Activated naive CD4-positive, alpha-beta T cell treated with anti-CD3 and anti-CD28 coated beads, Interleukin-2, amount 10 ng/mL, durations not matched to agents 7 days and 5 days (primary cell): ENCODE results near the gene DUT.

Experiments used
- CTCF ChIA-PET: fragments of 350-600 bp; sonication (Branson Sonifier 250); formaldehyde crosslinking; loops from one replicate; lab custom pipeline; 2021; ENCODE audit warnings: antibody characterized with exemption; lab: Charles Lee
- DNase-seq: peaks from one replicate; pipeline ENCODE4 v3.0.0-alpha.2; 2020
- H3K27ac Mint-ChIP-seq: one replicate; pipeline ENCODE4 v1.8.0; 2021; ENCODE audit warnings: mild to moderate bottlenecking, moderate library complexity, mixed read lengths
- H3K27me3 Mint-ChIP-seq: one replicate; pipeline ENCODE4 v1.8.0; 2021; ENCODE audit warnings: mild to moderate bottlenecking, mixed read lengths
- H3K36me3 Mint-ChIP-seq: one replicate; pipeline ENCODE4 v1.8.0; 2021; ENCODE audit warnings: mixed read lengths
- H3K4me1 Mint-ChIP-seq: one replicate; pipeline ENCODE4 v1.8.0; 2021; ENCODE audit warnings: mixed read lengths
- H3K4me3 Mint-ChIP-seq: one replicate; pipeline ENCODE4 v1.8.0; 2021; ENCODE audit warnings: mild to moderate bottlenecking, moderate library complexity, mixed read lengths
- H3K9me3 Mint-ChIP-seq: one replicate; pipeline ENCODE4 v1.8.0; 2021; ENCODE audit warnings: mixed read lengths

Gene DUT

DNA sequence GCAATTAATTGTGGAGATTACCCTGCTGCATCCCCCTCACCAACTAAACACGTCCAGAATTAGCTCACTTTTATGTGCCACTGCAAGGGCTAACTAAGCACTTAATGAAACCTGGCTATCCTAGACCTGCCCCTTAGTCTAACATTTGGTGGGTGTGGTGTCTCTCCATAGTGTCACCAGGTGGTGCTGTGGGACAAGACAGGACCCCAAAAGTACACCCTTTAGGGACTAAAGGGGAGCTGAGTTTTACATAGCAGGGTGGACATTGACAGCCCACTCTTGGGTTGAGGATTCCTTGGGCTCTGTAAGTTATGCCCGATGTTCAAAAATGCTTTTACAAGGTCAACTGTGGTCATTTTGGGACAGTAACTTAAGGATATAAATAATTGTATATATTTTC lies 5.7 kb downstream of the DUT start:
- peaks cover 52% of the 10 kb centered on the region for H3K36me3 Mint-ChIP-seq
- H3K4me1 Mint-ChIP-seq, result peaks cover 59% of the 10 kb centered on the region
- H3K4me3 Mint-ChIP-seq, result no peak overlapping the region
- no peak overlapping the region for H3K27ac Mint-ChIP-seq
- H3K9me3 Mint-ChIP-seq, result no peaks in the 10 kb centered on the region
- no peaks in the 10 kb centered on the region for H3K27me3 Mint-ChIP-seq
- CTCF ChIA-PET, result interaction anchor here (0.6 to 1.9 kb wide), 3 partner anchors 15 to 465 kb away, joined by 3 to 6 read pairs (median 3); no protein-coding TSS in a partner anchor
- DNase-seq, result peak; percentile 43

DNA sequence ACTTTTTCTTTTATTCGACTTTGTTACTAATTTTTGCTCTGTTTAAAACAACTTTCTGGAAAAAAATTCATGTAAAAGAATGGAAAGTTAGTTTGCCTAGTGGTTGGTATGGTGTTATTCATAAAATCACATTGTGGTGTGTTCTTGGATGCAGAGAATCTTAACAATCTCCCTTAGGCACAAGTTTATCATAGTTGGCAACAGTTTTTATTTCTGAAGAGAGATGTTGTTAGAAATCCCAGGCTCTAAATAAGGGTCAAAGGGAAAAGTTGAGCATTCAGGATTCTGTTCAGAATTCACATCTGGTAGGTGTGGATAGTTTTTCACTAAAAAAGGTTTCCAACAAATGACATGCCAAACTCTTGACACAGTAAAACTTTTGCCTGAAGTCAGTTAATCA lies 6.4 kb downstream of the DUT start:
- H3K36me3 Mint-ChIP-seq, result peaks cover 53% of the 10 kb centered on the region
- no peaks in the 10 kb centered on the region for H3K9me3 Mint-ChIP-seq
- no peak for DNase-seq
- H3K4me1 Mint-ChIP-seq, result peaks cover 56% of the 10 kb centered on the region
- CTCF ChIA-PET, result interaction anchor here (1.9 kb wide), 1 partner anchor 15 kb away, joined by 6 read pairs; no protein-coding TSS in a partner anchor
- no peak overlapping the region for H3K27ac Mint-ChIP-seq
- no peaks in the 10 kb centered on the region for H3K27me3 Mint-ChIP-seq
- H3K4me3 Mint-ChIP-seq, result no peak overlapping the region

DNA sequence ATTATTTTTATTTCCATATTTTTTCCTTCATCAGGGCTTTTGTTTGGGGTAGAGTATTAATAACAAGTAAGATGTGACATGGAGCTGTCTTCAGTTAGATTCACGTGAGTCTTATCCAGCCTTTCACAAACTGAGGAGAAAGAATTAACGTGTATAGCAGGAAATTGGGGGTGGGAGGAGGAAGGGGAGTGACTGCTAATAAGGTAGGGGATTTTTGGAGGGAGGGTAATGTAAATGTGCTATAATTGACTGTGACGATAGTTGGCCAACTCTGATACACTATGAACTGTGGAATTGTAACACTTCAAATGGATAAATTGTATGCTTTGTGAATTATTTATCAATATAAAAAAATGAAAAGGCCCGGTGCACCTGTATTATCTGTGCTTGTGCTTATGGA lies 8.9 kb downstream of the DUT start:
- no peak for DNase-seq
- CTCF ChIA-PET, result interaction anchor here (1.1 to 2.8 kb wide), 4 partner anchors 12 to 55 kb away, joined by 3 to 13 read pairs (median 6); no protein-coding TSS in a partner anchor
- Mint-ChIP-seq H3K36me3 (peaks cover 46% of the 10 kb centered on the region), H3K27ac (no peak overlapping the region), H3K4me1 (peaks cover 32% of the 10 kb centered on the region), H3K9me3 (no peaks in the 10 kb centered on the region), H3K27me3 (no peaks in the 10 kb centered on the region), H3K4me3 (no peak overlapping the region)

GRCh38 chr15:48343865-48344264 lies 12.6 kb downstream of the DUT start:
- Mint-ChIP-seq H3K27ac (peak overlapping the region; percentile 69), H3K9me3 (no peaks in the 10 kb centered on the region), H3K27me3 (no peaks in the 10 kb centered on the region), H3K4me3 (no peak overlapping the region), H3K36me3 (peaks cover 34% of the 10 kb centered on the region), H3K4me1 (peaks cover 8% of the 10 kb centered on the region)
- DNase-seq, result no peak
- CTCF ChIA-PET, result no interaction called here

- H3K27me3 Mint-ChIP-seq, result no peaks in the 10 kb centered on the region
- no peaks in the 10 kb centered on the region for H3K9me3 Mint-ChIP-seq
- H3K36me3 Mint-ChIP-seq, result peaks cover 24% of the 10 kb centered on the region
Observed at GRCh38 chr15:48345516-48345915, 14.3 kb downstream of the DUT start.

DNA sequence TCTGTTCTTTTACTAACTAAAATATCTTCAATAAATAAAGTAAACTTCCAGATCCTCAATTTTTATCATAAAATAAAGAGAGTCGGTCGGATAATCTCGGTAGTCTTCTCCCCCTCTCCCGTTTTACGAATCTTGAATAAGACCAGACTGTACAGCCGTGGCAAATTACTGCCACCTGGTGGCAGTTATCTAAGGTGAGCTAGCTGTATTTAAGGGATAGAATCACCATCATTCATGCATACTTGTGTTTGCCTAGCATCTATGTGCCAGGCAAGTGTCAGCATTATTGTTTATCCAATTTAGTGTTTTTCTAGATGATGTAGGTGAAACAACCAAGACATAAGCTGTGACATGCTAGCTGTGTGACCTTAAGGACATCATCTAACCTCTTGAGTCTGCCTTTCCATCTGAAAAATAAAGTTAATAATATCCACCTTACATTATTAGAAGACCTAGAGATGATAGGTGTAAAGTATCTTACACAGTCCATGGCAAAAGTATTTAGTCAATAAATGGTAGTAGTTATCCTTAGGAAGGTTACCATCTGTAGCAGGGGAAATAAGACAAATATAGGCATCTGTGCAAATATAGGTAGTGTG lies 21.3 kb downstream of the DUT start:
- no peak overlapping the region for H3K27ac Mint-ChIP-seq
- DNase-seq, result peak; percentile 71

More at GRCh38 chr15:48345516-48345915, 14.3 kb downstream of the DUT start:
- DNase-seq, result no peak
- CTCF ChIA-PET, result no interaction called here
- Mint-ChIP-seq H3K4me1 (peaks cover under 1% of the 10 kb centered on the region), H3K4me3 (no peak overlapping the region), H3K27ac (no peak overlapping the region)

GRCh38 chr15:48354694-48355303 lies 23.6 kb downstream of the DUT start:
- Mint-ChIP-seq H3K27ac (no peak overlapping the region), H3K27me3 (peaks cover 8% of the 10 kb centered on the region), H3K36me3 (no peaks in the 10 kb centered on the region), H3K4me1 (peaks cover 11% of the 10 kb centered on the region), H3K4me3 (no peak overlapping the region), H3K9me3 (no peaks in the 10 kb centered on the region)
- CTCF ChIA-PET, result interaction anchor here (0.7 to 2.8 kb wide), 4 partner anchors 15 to 1137 kb away, joined by 3 to 8 read pairs (median 3); no protein-coding TSS in a partner anchor
- DNase-seq, result no peak

More for the DNA sequence above, 21.3 kb downstream of the DUT start:
- peaks cover 2% of the 10 kb centered on the region for H3K36me3 Mint-ChIP-seq
- H3K9me3 Mint-ChIP-seq, result no peaks in the 10 kb centered on the region
- CTCF ChIA-PET, result interaction anchor here (0.7 to 3.2 kb wide), 5 partner anchors 10 to 65 kb away, joined by 3 to 13 read pairs (median 6); no protein-coding TSS in a partner anchor
- peaks cover 2% of the 10 kb centered on the region for H3K4me1 Mint-ChIP-seq
- H3K27me3 Mint-ChIP-seq, result peaks cover 8% of the 10 kb centered on the region
- H3K4me3 Mint-ChIP-seq, result no peak overlapping the region

DNA sequence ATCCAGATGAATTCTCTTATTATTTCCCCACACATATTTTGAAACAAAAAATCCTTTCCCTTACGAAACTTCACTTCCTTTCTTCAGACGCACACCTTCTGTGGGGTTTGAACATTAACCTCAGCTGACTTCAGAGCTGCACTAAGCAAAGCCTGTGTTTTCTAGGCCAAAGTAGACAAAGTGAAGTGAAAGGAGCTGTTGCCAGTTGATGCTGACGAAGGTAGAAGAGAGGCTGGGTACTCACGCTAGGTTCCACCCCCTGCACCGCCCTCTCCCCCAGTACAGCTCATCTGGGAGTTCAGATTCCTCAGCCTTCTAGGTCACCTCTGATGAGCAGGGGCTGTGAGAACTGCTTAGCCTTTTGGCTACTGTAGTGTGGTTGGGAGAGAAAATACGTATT lies 24.1 kb downstream of the DUT start:
- CTCF ChIA-PET, result interaction anchor here (0.6 to 2.8 kb wide), 4 partner anchors 16 to 532 kb away, joined by 3 to 8 read pairs (median 3); no protein-coding TSS in a partner anchor
- Mint-ChIP-seq H3K4me1 (peaks cover 11% of the 10 kb centered on the region), H3K9me3 (no peaks in the 10 kb centered on the region), H3K27ac (no peak overlapping the region), H3K4me3 (no peak overlapping the region), H3K36me3 (no peaks in the 10 kb centered on the region), H3K27me3 (peaks cover 8% of the 10 kb centered on the region)
- DNase-seq, result no peak

DNA sequence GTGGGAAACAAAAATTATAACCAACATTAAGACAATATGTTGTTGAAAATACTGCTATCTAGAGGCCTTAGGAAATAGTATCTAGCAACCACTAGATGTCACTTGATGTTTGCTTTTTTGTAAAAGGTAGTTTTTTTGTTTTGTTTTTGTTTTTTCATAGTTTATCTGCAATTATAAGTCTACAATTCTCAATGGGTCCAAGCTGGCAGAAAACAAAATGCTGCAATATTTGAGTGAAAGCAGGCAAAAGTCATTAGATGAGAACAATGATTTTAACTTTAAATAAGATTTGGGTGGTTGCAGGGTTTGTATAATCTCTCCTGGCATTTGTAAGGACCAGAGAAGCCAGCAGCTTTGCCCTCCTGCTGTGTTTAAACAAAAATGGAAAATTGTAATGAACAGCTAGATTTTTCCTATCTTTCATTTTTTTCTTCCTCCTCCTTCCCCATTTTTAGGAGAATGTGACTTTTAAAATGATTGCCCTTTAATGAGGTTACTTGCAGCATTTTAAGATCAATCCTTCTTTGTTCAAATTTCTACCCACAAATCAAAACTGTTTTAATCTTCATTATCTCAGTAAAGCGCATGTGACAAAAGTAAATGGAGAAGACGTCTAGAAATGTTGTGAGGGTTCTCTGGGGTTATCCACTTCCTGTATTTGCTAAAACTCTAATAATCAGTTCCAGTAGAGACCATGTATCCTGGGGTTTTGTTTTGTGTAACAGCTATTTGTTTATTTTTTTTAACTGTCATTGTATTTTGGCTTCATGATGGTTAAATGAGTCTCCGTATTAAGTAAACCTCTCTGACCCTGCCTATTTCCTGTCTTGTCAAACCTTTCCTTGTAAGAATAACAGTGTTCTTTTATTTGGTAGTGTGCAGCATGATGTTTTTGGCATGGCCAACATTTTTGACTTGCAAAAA lies 27.3 kb downstream of the DUT start:
- CTCF ChIA-PET, result interaction anchor here (0.7 to 1.9 kb wide), 8 partner anchors 18 to 1786 kb away, joined by 3 to 8 read pairs (median 3); partner anchors contain the start of gene CEP152
- peaks cover 8% of the 10 kb centered on the region for H3K4me1 Mint-ChIP-seq
- no peak overlapping the region for H3K4me3 Mint-ChIP-seq
- H3K27ac Mint-ChIP-seq, result no peak overlapping the region
- H3K27me3 Mint-ChIP-seq, result peaks cover 12% of the 10 kb centered on the region
- H3K36me3 Mint-ChIP-seq, result no peaks in the 10 kb centered on the region
- DNase-seq, result no peak
- no peaks in the 10 kb centered on the region for H3K9me3 Mint-ChIP-seq

- no peaks in the 10 kb centered on the region for H3K36me3 Mint-ChIP-seq
Observed at GRCh38 chr15:48360841-48361240, 29.6 kb downstream of the DUT start.

GRCh38 chr15:48361685-48362084 lies 30.5 kb downstream of the DUT start:
- CTCF ChIA-PET, result interaction anchor here (1.7 kb wide), 1 partner anchor 9 kb away, joined by 7 read pairs; no protein-coding TSS in a partner anchor
- H3K4me1 Mint-ChIP-seq, result peaks cover 8% of the 10 kb centered on the region
- DNase-seq, result no peak
- H3K9me3 Mint-ChIP-seq, result no peaks in the 10 kb centered on the region
- H3K27me3 Mint-ChIP-seq, result peaks cover 10% of the 10 kb centered on the region
- no peaks in the 10 kb centered on the region for H3K36me3 Mint-ChIP-seq
- no peak overlapping the region for H3K4me3 Mint-ChIP-seq
- no peak overlapping the region for H3K27ac Mint-ChIP-seq

More at GRCh38 chr15:48360841-48361240, 29.6 kb downstream of the DUT start:
- Mint-ChIP-seq H3K27ac (no peak overlapping the region), H3K27me3 (peaks cover 12% of the 10 kb centered on the region), H3K9me3 (no peaks in the 10 kb centered on the region), H3K4me3 (no peak overlapping the region), H3K4me1 (peaks cover 8% of the 10 kb centered on the region)
- DNase-seq, result no peak
- CTCF ChIA-PET, result no interaction called here

DNA sequence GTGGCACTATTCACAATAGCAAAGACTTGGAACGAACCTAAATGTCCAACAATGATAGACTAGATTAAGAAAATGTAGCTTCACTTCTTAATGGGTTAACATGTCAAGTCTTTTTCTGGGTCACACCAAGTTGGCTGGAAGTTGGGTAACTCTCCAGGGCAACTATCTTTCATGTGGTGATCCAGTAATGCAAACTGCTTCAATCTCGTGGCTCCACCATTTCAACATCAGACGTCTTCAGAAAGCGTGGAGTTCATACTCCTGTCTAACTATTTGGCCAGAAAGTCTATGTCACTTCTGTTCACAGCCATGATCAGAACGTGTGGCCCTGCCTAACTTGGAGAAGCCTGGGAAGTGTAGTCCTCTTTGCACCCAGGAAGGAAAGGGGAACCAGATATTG lies 32.2 kb downstream of the DUT start:
- CTCF ChIA-PET, result no interaction called here
- Mint-ChIP-seq H3K9me3 (no peaks in the 10 kb centered on the region), H3K27ac (no peak overlapping the region), H3K4me1 (peaks cover 5% of the 10 kb centered on the region), H3K4me3 (no peak overlapping the region), H3K27me3 (peaks cover 21% of the 10 kb centered on the region), H3K36me3 (no peaks in the 10 kb centered on the region)
- no peak for DNase-seq

GRCh38 chr15:48365575-48365974 lies 34.3 kb downstream of the DUT start:
- H3K36me3 Mint-ChIP-seq, result no peaks in the 10 kb centered on the region
- H3K27me3 Mint-ChIP-seq, result peaks cover 21% of the 10 kb centered on the region
- CTCF ChIA-PET, result no interaction called here
- H3K4me3 Mint-ChIP-seq, result no peak overlapping the region
- H3K27ac Mint-ChIP-seq, result no peak overlapping the region
- H3K9me3 Mint-ChIP-seq, result no peaks in the 10 kb centered on the region
- H3K4me1 Mint-ChIP-seq, result no peaks in the 10 kb centered on the region
- no peak for DNase-seq
